RWPE1 (cell line): Measurements from ENCODE around the gene H19.

Source experiments
- CTCF ChIA-PET: fragments of 350-600 bp; sonication (Branson Sonifier 250); formaldehyde crosslinking; extraction: SDS; loops from one replicate; lab custom pipeline; 2021; lab: Yijun Ruan, JAX
- POLR2A ChIA-PET: fragments of 400-600 bp; formaldehyde crosslinking; extraction: SDS; loops from one replicate; lab custom pipeline; 2020; ENCODE audit warnings: antibody characterized with exemption; ENCODE audit not compliant: low non-redundant PET; lab: Yijun Ruan, JAX
- DNase-seq: peaks from one replicate; pipeline ENCODE4 v3.0.0; 2012; ENCODE audit warnings: low spot score
- H3K27ac ChIP-seq: fragments of 450-650 bp; 2 replicates; pipeline ENCODE4 v1.5.1; 2017
- TF ChIP-seq, protein P1 (sequence below): fragments of 450-650 bp; conservative IDR thresholded peaks from 2 replicates; pipeline ENCODE4 v1.5.1; 2017; ENCODE audit warnings: low read depth, mild to moderate bottlenecking

Gene H19

DNA sequence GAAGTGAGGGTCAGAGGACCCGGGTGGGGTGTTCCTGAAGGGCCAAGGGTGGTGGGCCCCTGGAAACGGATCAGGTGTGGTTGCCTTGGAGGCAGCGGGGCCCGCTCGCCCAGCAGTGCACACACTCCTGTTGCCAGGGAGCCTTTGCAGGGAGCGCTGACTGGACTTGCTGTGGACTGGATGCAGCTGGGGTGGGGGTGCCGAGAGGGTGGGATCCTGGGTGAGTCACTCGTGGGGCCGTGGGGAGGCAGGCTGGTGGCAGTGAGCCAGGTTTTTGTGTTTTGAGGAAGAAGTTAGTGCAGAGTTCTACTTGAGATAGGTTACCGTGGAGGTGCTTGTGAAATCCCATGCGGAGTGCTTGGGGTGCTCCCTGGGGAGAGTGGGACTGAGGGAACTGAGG lies 49.3 kb downstream of the H19 start:
- no peak overlapping the region for H3K27ac ChIP-seq
- TF ChIP-seq, protein P1, sequence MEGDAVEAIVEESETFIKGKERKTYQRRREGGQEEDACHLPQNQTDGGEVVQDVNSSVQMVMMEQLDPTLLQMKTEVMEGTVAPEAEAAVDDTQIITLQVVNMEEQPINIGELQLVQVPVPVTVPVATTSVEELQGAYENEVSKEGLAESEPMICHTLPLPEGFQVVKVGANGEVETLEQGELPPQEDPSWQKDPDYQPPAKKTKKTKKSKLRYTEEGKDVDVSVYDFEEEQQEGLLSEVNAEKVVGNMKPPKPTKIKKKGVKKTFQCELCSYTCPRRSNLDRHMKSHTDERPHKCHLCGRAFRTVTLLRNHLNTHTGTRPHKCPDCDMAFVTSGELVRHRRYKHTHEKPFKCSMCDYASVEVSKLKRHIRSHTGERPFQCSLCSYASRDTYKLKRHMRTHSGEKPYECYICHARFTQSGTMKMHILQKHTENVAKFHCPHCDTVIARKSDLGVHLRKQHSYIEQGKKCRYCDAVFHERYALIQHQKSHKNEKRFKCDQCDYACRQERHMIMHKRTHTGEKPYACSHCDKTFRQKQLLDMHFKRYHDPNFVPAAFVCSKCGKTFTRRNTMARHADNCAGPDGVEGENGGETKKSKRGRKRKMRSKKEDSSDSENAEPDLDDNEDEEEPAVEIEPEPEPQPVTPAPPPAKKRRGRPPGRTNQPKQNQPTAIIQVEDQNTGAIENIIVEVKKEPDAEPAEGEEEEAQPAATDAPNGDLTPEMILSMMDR = no peak
- DNase-seq = no peak
- CTCF ChIA-PET = interaction anchor here (0.6 to 2.5 kb wide), 9 partner anchors 66 to 296 kb away, joined by 3 to 16 read pairs (median 4); no protein-coding TSS in a partner anchor
- POLR2A ChIA-PET = no interaction called here

DNA sequence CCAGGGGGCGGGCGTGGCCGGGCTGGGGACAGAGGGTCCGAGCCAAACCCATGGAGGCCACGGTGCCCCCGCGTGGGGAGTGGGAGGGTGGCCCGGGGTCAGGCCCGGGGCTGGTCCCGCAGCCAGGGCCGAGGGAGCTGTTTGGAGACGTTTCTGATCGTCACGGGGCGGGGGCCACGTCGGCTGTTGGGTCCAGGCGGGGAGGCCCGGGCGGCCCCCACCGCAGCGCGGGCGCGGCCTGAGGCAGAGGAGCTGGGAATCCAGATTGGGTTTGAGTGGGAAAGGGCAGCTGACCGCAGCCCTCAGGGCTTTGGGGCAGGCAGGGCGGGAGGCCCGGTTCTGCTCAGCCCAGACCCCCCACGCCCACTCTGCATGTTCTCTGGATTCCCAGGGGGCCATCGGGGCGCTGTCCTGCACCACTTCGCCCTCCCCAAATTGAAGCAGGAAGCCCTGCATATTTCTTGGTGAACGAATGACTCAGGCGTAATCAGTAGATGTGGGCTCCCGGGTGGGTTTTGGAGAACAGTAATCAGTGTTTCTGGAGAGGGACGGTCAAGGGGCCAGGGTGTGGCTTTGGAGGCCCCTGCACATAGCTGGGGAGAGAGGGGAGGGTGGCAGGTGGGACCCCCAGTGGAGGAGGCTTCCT lies 49.9 kb downstream of the H19 start:
- POLR2A ChIA-PET = interaction anchor here (0.6 kb wide), 2 partner anchors 40 to 83 kb away, joined by 3 read pairs; no protein-coding TSS in a partner anchor

DNA sequence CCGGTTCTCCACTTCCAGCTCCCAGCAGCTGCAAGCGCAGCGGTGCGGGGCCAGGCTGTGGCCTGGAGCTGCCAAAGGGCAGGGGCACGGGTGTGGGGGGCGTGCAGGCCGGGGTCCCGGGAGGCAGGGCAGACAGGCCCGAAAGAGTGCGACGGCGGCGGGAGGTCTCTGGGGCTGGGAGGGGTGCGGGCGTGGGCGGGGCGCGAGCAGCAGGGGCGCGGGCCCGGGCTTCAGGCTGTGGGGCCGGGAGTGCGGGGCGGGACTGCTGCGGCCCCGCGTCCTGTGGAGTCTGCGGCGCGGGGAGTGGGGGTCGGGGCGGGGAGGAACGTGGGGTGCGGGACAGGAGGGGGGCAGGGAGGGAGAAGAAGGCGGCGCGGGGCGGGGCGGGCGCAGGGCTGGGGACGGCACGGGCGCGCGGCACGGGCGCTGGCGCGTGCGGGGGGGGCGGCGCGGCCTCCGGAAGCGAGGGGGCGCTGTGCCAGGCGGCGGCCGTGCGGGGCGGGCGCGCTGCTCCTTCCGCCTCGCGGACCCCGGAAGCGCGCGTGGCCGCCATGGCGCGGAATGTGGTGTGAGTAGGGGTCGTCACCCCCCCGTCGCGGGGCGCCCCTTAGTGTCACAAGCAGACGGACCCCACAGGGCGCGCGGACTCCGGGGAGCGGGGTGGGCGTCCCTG lies 50.7 kb downstream of the H19 start, which contains the start of gene MRPL23:
Gene MRPL23 (plus strand): TSS at position 521 of the 673 bp plus-strand sequence. CDS start 31 bp downstream, at position 552.
- ChIA-PET POLR2A (no interaction called here), CTCF (interaction anchor here (0.8 to 2.5 kb wide), 4 partner anchors 21 to 253 kb away, joined by 3 to 16 read pairs (median 6); no protein-coding TSS in a partner anchor)
- no peak within 1 kb of the TSS for H3K27ac ChIP-seq
- TF ChIP-seq, protein P1 = no peak
- no peak for DNase-seq

More for the DNA sequence above, 49.9 kb downstream of the H19 start:
- H3K27ac ChIP-seq = no peak overlapping the region
- CTCF ChIA-PET = interaction anchor here (0.6 to 2.5 kb wide), 9 partner anchors 8 to 295 kb away, joined by 3 to 16 read pairs (median 3); no protein-coding TSS in a partner anchor
- no peak for DNase-seq
- TF ChIP-seq, protein P1 = no peak
